Neural cell (in vitro differentiated cells): ENCODE measurements around the gene WDR37. TPM values are rescaled to one million over a fixed set of nuclear protein-coding genes. Genes with fewer than 3 reads are reported as not detected.

Experiments
- H2AFZ ChIP-seq: fragments of 200-600, 300-800 bp; sonication (generic), shearing (Covaris generic); 2 replicates; pipeline ENCODE4 v1.6.0; 2014; ENCODE audit warnings: low read depth, mild to moderate bottlenecking, antibody characterized with exemption, low read length, moderate library complexity
- H3F3A ChIP-seq: fragments of 200-600 bp; shearing (Covaris generic); 2 replicates; pipeline ENCODE4 v1.6.1; 2016; ENCODE audit warnings: mild to moderate bottlenecking, moderate library complexity, mixed read lengths, antibody characterized with exemption, low read length; ENCODE audit not compliant: insufficient read depth, poor library complexity, severe bottlenecking
- H3K27ac ChIP-seq: fragments of 200-600, 300-800 bp; sonication (generic), shearing (Covaris generic); 2 replicates; pipeline ENCODE4 v1.5.1; 2014; ENCODE audit warnings: mild to moderate bottlenecking, low read length, moderate library complexity
- H3K27me3 ChIP-seq: fragments of 300-800, 200-600 bp; sonication (generic), shearing (Covaris generic); 2 replicates; pipeline ENCODE4 v1.6.0; 2014; ENCODE audit warnings: mild to moderate bottlenecking, low read depth, low read length, moderate library complexity; ENCODE audit not compliant: insufficient read depth
- H3K36me3 ChIP-seq: fragments of 300-800, 200-600 bp; sonication (generic), shearing (Covaris generic); 2 replicates; pipeline ENCODE4 v1.5.1; 2014; ENCODE audit warnings: mild to moderate bottlenecking, antibody characterized with exemption, low read length, moderate library complexity; ENCODE audit not compliant: insufficient read depth
- H3K4me2 ChIP-seq: fragments of 300-800, 200-600 bp; sonication (generic), shearing (Covaris generic); 2 replicates; pipeline ENCODE4 v1.6.0; 2014; ENCODE audit warnings: mild to moderate bottlenecking, low read length
- H3K4me3 ChIP-seq: fragments of 300-800, 200-600 bp; sonication (generic), shearing (Covaris generic); 2 replicates; pipeline ENCODE4 v1.5.1; 2014; ENCODE audit warnings: mild to moderate bottlenecking, low read length, moderate library complexity
- H3K79me2 ChIP-seq: fragments of 200-600 bp; shearing (Covaris generic); replicated peaks from 2 replicates; pipeline ENCODE4 v1.6.0; 2014; ENCODE audit warnings: mild to moderate bottlenecking, low read length, moderate library complexity; ENCODE audit not compliant: insufficient read depth
- H3K9ac ChIP-seq: fragments of 300-800, 200-600 bp; sonication (generic), shearing (Covaris generic); 2 replicates; pipeline ENCODE4 v1.6.1; 2016; ENCODE audit warnings: mild to moderate bottlenecking, low read length, mixed read lengths
- H3K9me2 ChIP-seq: fragments of 200-600 bp; shearing (Covaris generic); 2 replicates; pipeline ENCODE4 v1.6.1; 2016; ENCODE audit warnings: mild to moderate bottlenecking, low read length, mixed read lengths; ENCODE audit not compliant: insufficient read depth
- H3K9me3 ChIP-seq: fragments of 200-600, 300-800 bp; sonication (generic), shearing (Covaris generic); 2 replicates; pipeline ENCODE4 v1.6.1; 2016; ENCODE audit warnings: mild to moderate bottlenecking, mixed run types, low read length, moderate library complexity, mixed read lengths
- H4K20me1 ChIP-seq: fragments of 200-600 bp; shearing (Covaris generic); 2 replicates; pipeline ENCODE4 v1.6.1; 2016; ENCODE audit warnings: mild to moderate bottlenecking, mixed run types; ENCODE audit not compliant: insufficient read depth
- EP300 ChIP-seq: fragments of 450-650 bp; conservative IDR thresholded peaks from 2 replicates; pipeline ENCODE4 v1.6.1; 2014; ENCODE audit warnings: antibody characterized with exemption, mild to moderate bottlenecking, moderate library complexity; ENCODE audit not compliant: poor library complexity, severe bottlenecking
- EZH2 ChIP-seq: fragments of 200-600, 300-800 bp; shearing (Covaris generic), sonication (generic); IDR thresholded peaks from 2 replicates; pipeline ENCODE4 v1.6.1; 2014; ENCODE audit warnings: antibody characterized with exemption, low read length, borderline replicate concordance, mild to moderate bottlenecking; ENCODE audit not compliant: insufficient read depth, poor library complexity, severe bottlenecking
- MXI1 ChIP-seq: fragments of 450-650 bp; conservative IDR thresholded peaks from 2 replicates; pipeline ENCODE4 v1.6.1; 2014; ENCODE audit warnings: antibody characterized with exemption, mild to moderate bottlenecking; ENCODE audit not compliant: poor library complexity, severe bottlenecking
- POLR2AphosphoS5 ChIP-seq: IDR thresholded peaks from 2 replicates; pipeline ENCODE4 v1.6.1; 2012
- RAD21 ChIP-seq: fragments of 450-650 bp; conservative IDR thresholded peaks from 2 replicates; pipeline ENCODE4 v1.6.1; 2014; ENCODE audit warnings: antibody characterized with exemption, mild to moderate bottlenecking, moderate library complexity
- SMC3 ChIP-seq: fragments of 450-650 bp; conservative IDR thresholded peaks from 2 replicates; pipeline ENCODE4 v1.6.1; 2014; ENCODE audit warnings: antibody characterized with exemption, mild to moderate bottlenecking, moderate library complexity; ENCODE audit not compliant: poor library complexity
- TAF1 ChIP-seq: IDR thresholded peaks from 2 replicates; pipeline ENCODE4 v1.6.1; 2012; ENCODE audit warnings: low read depth
- polyA plus RNA-seq: library from polyadenylated mRNA; depleted of rRNA; stranded (reverse); fragments of >200 nt; gene quantifications from 2 replicates; pipeline ENCODE4 v1.2.3, GENCODE V29; 2014
- TF ChIP-seq, protein P1 (sequence below): IDR thresholded peaks from 2 replicates; pipeline ENCODE4 v1.6.1; 2012; ENCODE audit warnings: borderline replicate concordance
- TF ChIP-seq, protein P2 (sequence below): fragments of 450-650 bp; IDR thresholded peaks from 2 replicates; pipeline ENCODE4 v1.5.1; 2014; ENCODE audit warnings: antibody characterized with exemption, mild to moderate bottlenecking, moderate library complexity; ENCODE audit not compliant: poor library complexity, severe bottlenecking

Gene WDR37
- polyA plus RNA-seq, 1 donor from 2014 or later: 32.3 TPM

DNA sequence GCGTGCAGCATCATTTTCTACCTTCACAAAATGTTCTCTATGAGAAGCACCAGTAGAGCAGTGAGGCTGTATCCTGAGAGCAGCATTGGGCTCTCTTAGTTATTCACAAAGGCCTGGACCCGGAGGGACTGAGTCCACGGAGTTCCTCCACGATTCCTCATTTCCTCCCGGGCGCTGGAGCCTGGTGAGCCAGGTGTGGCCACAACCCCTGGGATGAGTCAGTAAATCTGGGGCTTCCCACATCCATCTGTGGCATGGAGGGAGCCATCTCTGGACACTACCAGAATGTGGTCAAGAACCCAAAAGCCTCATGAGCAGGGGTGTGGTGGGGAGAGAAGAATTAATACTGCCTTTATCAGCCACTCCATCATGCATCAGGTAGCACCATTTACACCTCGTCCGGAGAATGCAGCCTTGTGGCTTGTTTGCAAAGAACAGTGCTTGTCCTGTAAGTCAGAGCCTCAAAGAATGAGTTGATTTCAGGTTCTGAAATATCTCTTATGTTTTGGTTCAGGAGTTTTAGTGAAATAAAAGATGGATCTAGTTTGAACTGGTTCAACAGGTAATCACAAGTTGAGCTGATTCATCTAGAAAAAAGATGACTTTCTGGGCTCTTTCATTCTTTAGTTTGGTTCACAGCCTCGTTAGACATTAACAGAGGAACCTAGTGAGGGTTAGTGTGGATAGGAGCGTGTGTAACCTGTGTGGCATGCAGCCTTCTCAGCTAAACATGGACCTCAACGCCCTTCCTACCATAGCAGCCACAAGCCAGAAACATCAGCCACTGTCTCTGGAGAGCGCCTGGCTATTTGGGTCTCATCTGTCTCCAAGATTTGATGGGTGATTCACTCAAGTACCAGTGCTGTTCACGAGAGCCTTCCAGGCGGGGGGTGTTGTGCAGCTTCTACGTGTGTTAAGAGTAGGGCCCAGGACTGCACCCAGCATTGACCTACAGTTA, 95.2 kb downstream of the WDR37 start:
- H3K9ac ChIP-seq: no peak overlapping the region
- H3K79me2 ChIP-seq: no peaks in the 10 kb centered on the region
- no peaks in the 10 kb centered on the region for H3K9me3 ChIP-seq
- no peak overlapping the region for H3K4me3 ChIP-seq
- no peaks in the 10 kb centered on the region for H4K20me1 ChIP-seq
- H3K27ac ChIP-seq: no peak overlapping the region
- no peaks in the 10 kb centered on the region for H3K27me3 ChIP-seq
- no peaks in the 10 kb centered on the region for H3K36me3 ChIP-seq
- H3K4me2 ChIP-seq: no peak overlapping the region
- no peaks in the 10 kb centered on the region for H3K9me2 ChIP-seq
- no peak overlapping the region for H2AFZ ChIP-seq
- H3F3A ChIP-seq: no peaks in the 10 kb centered on the region
- TF ChIP-seq, protein P1, sequence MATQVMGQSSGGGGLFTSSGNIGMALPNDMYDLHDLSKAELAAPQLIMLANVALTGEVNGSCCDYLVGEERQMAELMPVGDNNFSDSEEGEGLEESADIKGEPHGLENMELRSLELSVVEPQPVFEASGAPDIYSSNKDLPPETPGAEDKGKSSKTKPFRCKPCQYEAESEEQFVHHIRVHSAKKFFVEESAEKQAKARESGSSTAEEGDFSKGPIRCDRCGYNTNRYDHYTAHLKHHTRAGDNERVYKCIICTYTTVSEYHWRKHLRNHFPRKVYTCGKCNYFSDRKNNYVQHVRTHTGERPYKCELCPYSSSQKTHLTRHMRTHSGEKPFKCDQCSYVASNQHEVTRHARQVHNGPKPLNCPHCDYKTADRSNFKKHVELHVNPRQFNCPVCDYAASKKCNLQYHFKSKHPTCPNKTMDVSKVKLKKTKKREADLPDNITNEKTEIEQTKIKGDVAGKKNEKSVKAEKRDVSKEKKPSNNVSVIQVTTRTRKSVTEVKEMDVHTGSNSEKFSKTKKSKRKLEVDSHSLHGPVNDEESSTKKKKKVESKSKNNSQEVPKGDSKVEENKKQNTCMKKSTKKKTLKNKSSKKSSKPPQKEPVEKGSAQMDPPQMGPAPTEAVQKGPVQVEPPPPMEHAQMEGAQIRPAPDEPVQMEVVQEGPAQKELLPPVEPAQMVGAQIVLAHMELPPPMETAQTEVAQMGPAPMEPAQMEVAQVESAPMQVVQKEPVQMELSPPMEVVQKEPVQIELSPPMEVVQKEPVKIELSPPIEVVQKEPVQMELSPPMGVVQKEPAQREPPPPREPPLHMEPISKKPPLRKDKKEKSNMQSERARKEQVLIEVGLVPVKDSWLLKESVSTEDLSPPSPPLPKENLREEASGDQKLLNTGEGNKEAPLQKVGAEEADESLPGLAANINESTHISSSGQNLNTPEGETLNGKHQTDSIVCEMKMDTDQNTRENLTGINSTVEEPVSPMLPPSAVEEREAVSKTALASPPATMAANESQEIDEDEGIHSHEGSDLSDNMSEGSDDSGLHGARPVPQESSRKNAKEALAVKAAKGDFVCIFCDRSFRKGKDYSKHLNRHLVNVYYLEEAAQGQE: no peak
- TF ChIP-seq EZH2 (no peak), POLR2AphosphoS5 (no peak)
- TF ChIP-seq, protein P2, sequence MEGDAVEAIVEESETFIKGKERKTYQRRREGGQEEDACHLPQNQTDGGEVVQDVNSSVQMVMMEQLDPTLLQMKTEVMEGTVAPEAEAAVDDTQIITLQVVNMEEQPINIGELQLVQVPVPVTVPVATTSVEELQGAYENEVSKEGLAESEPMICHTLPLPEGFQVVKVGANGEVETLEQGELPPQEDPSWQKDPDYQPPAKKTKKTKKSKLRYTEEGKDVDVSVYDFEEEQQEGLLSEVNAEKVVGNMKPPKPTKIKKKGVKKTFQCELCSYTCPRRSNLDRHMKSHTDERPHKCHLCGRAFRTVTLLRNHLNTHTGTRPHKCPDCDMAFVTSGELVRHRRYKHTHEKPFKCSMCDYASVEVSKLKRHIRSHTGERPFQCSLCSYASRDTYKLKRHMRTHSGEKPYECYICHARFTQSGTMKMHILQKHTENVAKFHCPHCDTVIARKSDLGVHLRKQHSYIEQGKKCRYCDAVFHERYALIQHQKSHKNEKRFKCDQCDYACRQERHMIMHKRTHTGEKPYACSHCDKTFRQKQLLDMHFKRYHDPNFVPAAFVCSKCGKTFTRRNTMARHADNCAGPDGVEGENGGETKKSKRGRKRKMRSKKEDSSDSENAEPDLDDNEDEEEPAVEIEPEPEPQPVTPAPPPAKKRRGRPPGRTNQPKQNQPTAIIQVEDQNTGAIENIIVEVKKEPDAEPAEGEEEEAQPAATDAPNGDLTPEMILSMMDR: no peak

DNA sequence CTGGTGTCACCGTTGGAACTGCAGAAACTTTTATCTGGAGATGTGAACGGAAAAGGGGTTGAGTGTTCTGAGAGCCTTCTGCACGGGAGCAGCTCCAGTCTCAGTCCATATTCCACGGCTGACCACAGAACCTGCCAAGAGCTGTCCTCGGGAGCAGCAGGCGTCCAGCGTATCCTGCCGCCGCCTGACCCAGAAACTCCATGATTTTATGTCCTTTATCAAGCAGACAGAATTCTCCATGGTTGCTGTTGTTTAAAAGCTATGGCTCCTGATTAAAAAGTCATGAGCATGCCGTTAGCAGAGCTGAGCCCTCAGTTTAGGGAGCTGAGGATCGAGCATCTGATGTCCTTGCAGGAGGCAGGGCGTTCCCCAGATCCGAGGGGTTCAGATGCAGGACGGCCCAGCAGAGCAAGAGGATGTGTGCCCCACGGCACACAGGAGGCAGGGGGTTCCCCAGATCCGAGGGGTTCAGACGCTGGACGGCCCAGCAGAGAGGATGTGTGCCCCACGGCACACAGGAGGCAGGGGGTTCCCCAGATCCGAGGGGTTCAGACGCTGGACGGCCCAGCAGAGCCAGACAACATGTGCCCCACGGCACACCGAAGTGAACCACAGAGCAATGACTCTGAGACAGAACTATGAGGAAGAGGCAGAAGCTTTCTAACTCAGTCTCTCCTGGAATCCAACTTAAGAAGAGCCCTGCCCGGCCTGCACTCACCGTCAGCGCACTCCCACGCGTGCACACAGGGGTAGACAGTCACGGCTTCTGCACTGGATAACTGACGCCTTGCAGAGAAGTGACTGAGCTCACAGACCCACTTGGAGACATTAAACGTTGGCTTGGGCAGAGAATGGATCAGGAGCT, 96.4 kb downstream of the WDR37 start:
- Histone ChIP-seq H3F3A (no peaks in the 10 kb centered on the region), H3K36me3 (no peaks in the 10 kb centered on the region), H2AFZ (no peak overlapping the region), H3K27me3 (no peaks in the 10 kb centered on the region), H3K4me2 (no peak overlapping the region), H3K4me3 (no peak overlapping the region), H3K79me2 (no peaks in the 10 kb centered on the region), H3K9me2 (no peaks in the 10 kb centered on the region), H3K9ac (no peak overlapping the region), H3K27ac (no peak overlapping the region), H4K20me1 (no peaks in the 10 kb centered on the region), H3K9me3 (no peaks in the 10 kb centered on the region)
- TF ChIP-seq RAD21: no peak
- no peak for TF ChIP-seq SMC3
- no peak for TF ChIP-seq EP300
- TF ChIP-seq, protein P2: no peak
- TF ChIP-seq TAF1: no peak
- no peak for TF ChIP-seq EZH2
- TF ChIP-seq POLR2AphosphoS5: no peak
- no peak for TF ChIP-seq MXI1
- TF ChIP-seq, protein P1: no peak
